Measurements from ENCODE around the gene MOCS1.

The MOCS1 gene

GRCh38 chr6:39913391-39913916, 20.8 kb downstream of the MOCS1 start:
- no peak for TF ChIP-seq JUND (IDR thresholded peaks at IDR 0.05; ENCODE audit: low read depth)
- DNase-seq (ENCODE audit: low read depth in 1 of 2, low spot score in 1 of 2) = no peak
- in situ Hi-C loops (cut with HindIII; ENCODE audit: low pct_unique_long_range_greater_than_20kb, low sequenced_read_pairs) = no loop called here

- TF ChIP-seq JUND (IDR thresholded peaks at IDR 0.05; ENCODE audit: low read depth) = no peak
- in situ Hi-C loops (cut with HindIII; ENCODE audit: low pct_unique_long_range_greater_than_20kb, low sequenced_read_pairs) = no loop called here
- DNase-seq (ENCODE audit: low read depth in 1 of 2, low spot score in 1 of 2) = no peak
Observed at GRCh38 chr6:39912446-39912845, 21.8 kb downstream of the MOCS1 start.

GRCh38 chr6:39911513-39912125, 22.6 kb downstream of the MOCS1 start:
- in situ Hi-C loops (cut with HindIII; ENCODE audit: low pct_unique_long_range_greater_than_20kb, low sequenced_read_pairs) = no loop called here

GRCh38 chr6:39910744-39911143, 23.5 kb downstream of the MOCS1 start:
- no peak for DNase-seq (ENCODE audit: low read depth in 1 of 2, low spot score in 1 of 2)
- no peak for TF ChIP-seq JUND (IDR thresholded peaks at IDR 0.05; ENCODE audit: low read depth)
- in situ Hi-C loops (cut with HindIII; ENCODE audit: low pct_unique_long_range_greater_than_20kb, low sequenced_read_pairs) = no loop called here

More at GRCh38 chr6:39911513-39912125, 22.6 kb downstream of the MOCS1 start:
- no peak for DNase-seq (ENCODE audit: low read depth in 1 of 2, low spot score in 1 of 2)
- TF ChIP-seq JUND (IDR thresholded peaks at IDR 0.05; ENCODE audit: low read depth) = no peak

GRCh38 chr6:39910164-39910563, 24.1 kb downstream of the MOCS1 start:
- no peak for DNase-seq (ENCODE audit: low read depth in 1 of 2, low spot score in 1 of 2)
- in situ Hi-C loops (cut with HindIII; ENCODE audit: low pct_unique_long_range_greater_than_20kb, low sequenced_read_pairs) = no loop called here

GRCh38 chr6:39909701-39910100, 24.6 kb downstream of the MOCS1 start:
- TF ChIP-seq JUND (IDR thresholded peaks at IDR 0.05; ENCODE audit: low read depth) = no peak
- DNase-seq (ENCODE audit: low read depth in 1 of 2, low spot score in 1 of 2) = no peak
- in situ Hi-C loops (cut with HindIII; ENCODE audit: low pct_unique_long_range_greater_than_20kb, low sequenced_read_pairs) = no loop called here

More at GRCh38 chr6:39910164-39910563, 24.1 kb downstream of the MOCS1 start:
- TF ChIP-seq JUND (IDR thresholded peaks at IDR 0.05; ENCODE audit: low read depth) = no peak

GRCh38 chr6:39908838-39909583, 25.3 kb downstream of the MOCS1 start:
- in situ Hi-C loops (cut with HindIII; ENCODE audit: low pct_unique_long_range_greater_than_20kb, low sequenced_read_pairs) = no loop called here
- TF ChIP-seq JUND (IDR thresholded peaks at IDR 0.05; ENCODE audit: low read depth) = no peak
- DNase-seq (ENCODE audit: low read depth in 1 of 2, low spot score in 1 of 2) = no peak

- DNase-seq (ENCODE audit: low read depth in 1 of 2, low spot score in 1 of 2) = no peak
- in situ Hi-C loops (cut with HindIII; ENCODE audit: low pct_unique_long_range_greater_than_20kb, low sequenced_read_pairs) = no loop called here
- TF ChIP-seq JUND (IDR thresholded peaks at IDR 0.05; ENCODE audit: low read depth) = no peak
Observed at GRCh38 chr6:39907871-39908575, 26.2 kb downstream of the MOCS1 start.

- DNase-seq (ENCODE audit: low read depth in 1 of 2, low spot score in 1 of 2) = no peak
- no peak for TF ChIP-seq JUND (IDR thresholded peaks at IDR 0.05; ENCODE audit: low read depth)
- in situ Hi-C loops (cut with HindIII; ENCODE audit: low pct_unique_long_range_greater_than_20kb, low sequenced_read_pairs) = no loop called here
Observed at GRCh38 chr6:39906318-39906761, 27.9 kb downstream of the MOCS1 start.

- TF ChIP-seq JUND (IDR thresholded peaks at IDR 0.05; ENCODE audit: low read depth) = no peak
- in situ Hi-C loops (cut with HindIII; ENCODE audit: low pct_unique_long_range_greater_than_20kb, low sequenced_read_pairs) = no loop called here
- no peak for DNase-seq (ENCODE audit: low read depth in 1 of 2, low spot score in 1 of 2)
Observed at GRCh38 chr6:39905640-39905975, 28.7 kb downstream of the MOCS1 start.

- no peak for DNase-seq (ENCODE audit: low read depth in 1 of 2, low spot score in 1 of 2)
- in situ Hi-C loops (cut with HindIII; ENCODE audit: low pct_unique_long_range_greater_than_20kb, low sequenced_read_pairs) = no loop called here
- no peak for TF ChIP-seq JUND (IDR thresholded peaks at IDR 0.05; ENCODE audit: low read depth)
Observed at GRCh38 chr6:39904946-39905639, 29.2 kb downstream of the MOCS1 start.

- TF ChIP-seq JUND (IDR thresholded peaks at IDR 0.05; ENCODE audit: low read depth) = no peak
- DNase-seq (ENCODE audit: low read depth in 1 of 2, low spot score in 1 of 2) = no peak
- in situ Hi-C loops (cut with HindIII; ENCODE audit: low pct_unique_long_range_greater_than_20kb, low sequenced_read_pairs) = no loop called here
Observed at GRCh38 chr6:39903656-39904055, 30.6 kb downstream of the MOCS1 start.
